Measurements from ENCODE around the gene RIOK3.

DNA sequence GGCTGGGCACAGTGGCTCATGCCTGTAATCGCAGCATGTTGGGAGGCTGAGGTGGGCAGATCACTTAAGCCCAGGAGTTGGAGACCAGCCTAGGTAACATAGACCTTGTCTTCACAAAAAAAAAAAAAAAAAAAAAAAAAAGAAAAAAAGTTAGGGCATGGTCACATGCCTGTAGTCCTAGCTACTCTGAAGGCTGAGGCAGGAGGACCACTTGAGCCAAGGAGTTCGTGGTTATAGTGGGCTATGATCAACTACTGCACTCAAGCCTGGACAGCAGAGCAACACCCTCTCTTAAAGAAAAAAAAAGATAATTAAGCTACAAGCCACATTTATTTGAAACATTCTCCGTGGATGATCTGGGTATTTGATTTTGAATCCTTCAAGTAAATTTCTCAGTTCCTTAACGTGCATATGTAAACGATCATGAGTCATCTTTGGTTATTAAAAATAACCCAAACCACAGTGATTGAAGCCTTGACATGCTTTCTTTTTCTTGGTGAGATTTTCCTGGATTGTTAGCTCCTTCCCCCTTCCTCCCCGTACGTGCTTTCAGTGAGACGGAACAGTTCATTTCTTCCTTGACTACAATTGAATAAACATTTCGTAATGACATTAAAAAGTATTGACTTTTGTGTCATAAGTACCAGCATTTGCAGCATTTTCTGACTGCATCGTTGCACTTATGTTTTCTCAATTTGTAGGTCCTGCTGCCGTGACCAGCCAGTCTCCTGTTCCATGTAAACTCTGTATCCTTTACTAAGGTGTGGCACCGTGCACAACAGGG, 70.5 kb downstream of the RIOK3 start:
- TF ChIP-seq, protein P1, sequence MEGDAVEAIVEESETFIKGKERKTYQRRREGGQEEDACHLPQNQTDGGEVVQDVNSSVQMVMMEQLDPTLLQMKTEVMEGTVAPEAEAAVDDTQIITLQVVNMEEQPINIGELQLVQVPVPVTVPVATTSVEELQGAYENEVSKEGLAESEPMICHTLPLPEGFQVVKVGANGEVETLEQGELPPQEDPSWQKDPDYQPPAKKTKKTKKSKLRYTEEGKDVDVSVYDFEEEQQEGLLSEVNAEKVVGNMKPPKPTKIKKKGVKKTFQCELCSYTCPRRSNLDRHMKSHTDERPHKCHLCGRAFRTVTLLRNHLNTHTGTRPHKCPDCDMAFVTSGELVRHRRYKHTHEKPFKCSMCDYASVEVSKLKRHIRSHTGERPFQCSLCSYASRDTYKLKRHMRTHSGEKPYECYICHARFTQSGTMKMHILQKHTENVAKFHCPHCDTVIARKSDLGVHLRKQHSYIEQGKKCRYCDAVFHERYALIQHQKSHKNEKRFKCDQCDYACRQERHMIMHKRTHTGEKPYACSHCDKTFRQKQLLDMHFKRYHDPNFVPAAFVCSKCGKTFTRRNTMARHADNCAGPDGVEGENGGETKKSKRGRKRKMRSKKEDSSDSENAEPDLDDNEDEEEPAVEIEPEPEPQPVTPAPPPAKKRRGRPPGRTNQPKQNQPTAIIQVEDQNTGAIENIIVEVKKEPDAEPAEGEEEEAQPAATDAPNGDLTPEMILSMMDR (IDR thresholded peaks at IDR 0.05), result no peak
- no peak for TF ChIP-seq POLR2A (IDR thresholded peaks at IDR 0.05)
